GDM1 (cell line): ENCODE measurements around the gene TTBK2.

Source experiments
- DNase-seq: peaks from one replicate; lab custom pipeline; 2025; lab: John Stamatoyannopoulos, UW

Gene TTBK2

DNA sequence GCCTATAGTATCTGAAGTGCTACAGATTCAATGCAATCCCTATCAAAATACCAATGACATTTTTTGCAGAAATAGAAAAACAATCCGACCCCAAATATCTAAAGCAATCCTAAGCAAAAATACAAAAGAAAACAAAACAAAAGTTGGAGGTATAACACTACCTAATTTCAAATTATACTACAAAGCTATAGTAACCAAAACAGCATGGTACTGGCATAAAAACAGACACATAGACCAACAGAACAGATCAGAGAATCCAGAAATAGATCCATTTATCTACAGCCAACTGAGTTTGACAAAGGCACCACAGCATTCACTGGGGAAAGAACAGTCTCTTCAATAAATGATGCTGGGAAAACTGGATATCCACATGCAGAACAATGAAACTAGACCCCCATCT, 159.8 kb downstream of the TTBK2 start:
- DNase-seq, result no peak

DNA sequence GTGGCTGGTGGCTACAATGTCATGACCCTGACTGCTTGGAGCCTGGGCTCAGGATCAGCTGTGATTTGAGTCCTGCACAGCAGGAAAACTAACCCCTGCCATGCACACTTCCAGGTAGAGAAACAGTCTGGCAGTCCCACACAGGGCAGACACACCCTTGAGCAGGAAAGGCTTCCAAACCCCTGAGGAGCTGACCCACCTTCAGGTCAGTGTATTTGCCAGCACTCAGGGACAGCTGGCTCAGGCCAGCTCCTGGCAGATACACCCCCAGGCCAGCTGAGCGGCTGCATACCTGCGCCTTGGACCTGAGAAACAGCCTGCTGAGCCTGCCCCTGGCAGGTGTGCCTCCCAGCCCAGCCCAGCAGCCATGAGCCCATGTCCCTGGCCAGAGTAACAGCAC, 161.5 kb downstream of the TTBK2 start:
- DNase-seq, result no peak

DNA sequence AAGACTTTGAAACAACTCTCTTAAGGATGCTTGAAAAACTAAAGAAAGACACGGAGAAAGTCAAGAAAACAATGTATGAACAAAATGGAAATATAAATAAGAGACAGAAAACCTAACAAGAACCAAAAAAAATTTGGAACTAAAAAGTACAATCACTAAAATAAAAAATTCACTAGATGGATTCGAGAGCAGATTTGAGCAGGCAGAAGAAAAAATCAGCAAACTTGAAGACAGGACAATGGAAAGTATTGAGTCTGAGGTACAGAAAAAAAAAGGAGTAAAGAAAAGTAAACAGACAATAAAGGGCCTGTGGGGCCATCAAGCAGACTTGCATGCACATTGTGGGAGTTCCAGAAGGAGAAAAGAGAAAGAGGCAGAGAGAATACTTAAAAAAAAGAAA, 170.3 kb downstream of the TTBK2 start:
- DNase-seq, result no peak

DNA sequence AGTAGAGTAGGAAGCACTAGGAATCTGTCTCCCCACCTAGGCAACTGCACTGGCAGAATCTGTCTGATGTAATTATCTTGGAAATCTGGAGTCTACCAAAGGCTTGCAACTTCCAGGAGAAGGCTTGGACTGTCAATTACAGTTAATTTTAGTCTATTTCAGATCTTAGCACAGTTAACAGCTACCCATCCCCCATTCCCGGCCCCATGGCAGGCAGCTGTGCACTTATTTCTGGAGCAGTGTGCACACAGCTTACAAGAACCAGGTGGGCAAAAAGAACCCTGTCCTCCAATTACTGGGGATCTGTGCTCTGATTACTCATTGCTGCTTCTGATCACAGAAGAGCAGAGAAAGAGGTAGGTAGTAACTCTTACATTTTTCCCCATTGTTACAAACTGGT, 171.3 kb downstream of the TTBK2 start:
- no peak for DNase-seq

DNA sequence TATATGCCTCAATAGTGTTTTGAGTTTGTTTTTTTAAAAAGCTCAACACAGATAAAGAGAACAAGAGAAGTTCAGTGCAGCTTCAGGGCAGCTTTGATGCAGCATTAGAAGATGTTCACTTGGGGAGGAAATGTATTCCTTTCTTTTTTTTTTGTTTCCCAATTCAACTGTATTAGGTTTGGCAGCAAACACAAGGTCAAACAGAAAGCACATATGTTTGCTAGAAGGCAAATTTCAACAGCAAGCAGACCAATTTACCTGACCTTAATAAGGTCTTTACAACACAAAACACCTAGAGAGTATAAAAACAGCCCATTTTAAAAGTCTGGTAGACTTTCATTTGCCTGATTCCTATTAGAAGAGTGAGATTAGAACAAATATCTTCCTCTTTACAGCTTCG, 176.4 kb downstream of the TTBK2 start:
- no peak for DNase-seq

DNA sequence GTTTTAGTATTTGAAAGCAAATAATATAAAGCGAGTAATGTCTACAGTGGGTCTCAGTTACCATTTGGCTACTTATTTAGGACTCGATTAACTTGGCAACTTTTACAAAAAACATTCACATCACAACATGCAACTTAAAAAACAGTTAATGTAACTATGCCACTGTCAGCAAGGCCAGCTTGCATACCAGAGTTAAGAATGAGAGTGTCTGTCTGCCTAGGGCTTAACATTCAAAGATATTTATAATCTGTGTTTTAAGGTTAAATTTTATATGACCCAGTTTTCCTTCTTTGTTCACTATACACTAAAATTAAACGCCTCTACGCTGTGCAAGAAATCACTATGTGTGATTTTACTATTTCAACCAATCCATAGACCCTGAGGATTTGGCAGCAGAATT, 178.4 kb downstream of the TTBK2 start:
- DNase-seq, result no peak

DNA sequence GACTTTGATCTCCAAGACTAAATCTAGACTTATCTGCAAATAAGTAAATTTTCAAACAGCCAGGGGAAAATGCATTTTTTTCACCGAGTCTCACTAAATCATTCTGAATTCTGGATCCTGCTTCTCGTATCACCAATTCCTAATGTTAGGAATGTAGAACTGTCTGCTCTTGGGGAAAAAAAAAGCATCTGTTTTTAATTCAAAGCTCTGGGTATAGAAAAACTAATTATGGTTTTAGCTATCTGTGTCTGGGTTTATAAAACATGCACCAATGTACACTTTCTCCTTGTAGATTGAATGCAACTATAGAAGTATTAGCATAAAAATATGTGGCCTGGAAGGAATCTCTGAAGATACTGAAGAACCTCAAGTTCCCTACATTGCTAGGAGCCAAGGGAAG, 178.9 kb downstream of the TTBK2 start:
- no peak for DNase-seq

DNA sequence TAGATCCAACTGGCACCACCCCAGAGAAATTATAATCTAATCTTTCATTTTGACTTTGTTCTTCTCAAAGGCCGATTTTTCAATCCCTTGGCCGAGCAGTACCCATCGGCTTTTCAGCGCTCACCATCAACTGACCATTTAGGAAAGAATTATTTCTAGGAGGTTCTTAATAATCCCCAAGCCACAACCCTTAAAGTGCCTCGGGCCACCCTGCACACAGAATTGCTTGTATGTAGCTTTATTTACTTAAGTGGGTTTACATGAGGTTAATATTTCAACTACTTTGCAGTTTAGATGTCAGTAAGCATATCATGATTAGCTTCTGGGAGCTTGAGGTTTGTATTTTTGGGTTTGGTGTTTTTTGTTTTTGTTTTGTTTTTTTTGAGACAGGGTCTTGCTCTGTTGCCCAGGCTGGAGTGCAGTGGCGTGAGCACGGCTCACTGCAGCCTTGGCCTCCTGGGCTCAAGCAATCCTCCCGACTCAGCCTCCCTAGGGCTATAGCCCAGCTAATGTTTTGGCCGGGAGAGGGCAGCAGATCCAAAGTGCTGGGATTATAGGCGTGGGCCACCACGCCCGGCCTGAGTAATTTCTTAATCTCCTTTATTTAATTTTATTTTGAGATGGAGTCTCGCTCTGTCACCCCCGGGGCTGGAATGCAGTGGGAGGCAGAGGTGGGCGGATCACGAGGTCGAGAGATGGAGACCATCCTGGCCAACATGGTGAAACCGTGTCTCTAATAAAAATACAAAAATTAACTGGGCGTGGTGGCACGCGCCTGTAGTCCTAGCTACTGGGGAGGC, 182.8 kb downstream of the TTBK2 start:
- no peak for DNase-seq

DNA sequence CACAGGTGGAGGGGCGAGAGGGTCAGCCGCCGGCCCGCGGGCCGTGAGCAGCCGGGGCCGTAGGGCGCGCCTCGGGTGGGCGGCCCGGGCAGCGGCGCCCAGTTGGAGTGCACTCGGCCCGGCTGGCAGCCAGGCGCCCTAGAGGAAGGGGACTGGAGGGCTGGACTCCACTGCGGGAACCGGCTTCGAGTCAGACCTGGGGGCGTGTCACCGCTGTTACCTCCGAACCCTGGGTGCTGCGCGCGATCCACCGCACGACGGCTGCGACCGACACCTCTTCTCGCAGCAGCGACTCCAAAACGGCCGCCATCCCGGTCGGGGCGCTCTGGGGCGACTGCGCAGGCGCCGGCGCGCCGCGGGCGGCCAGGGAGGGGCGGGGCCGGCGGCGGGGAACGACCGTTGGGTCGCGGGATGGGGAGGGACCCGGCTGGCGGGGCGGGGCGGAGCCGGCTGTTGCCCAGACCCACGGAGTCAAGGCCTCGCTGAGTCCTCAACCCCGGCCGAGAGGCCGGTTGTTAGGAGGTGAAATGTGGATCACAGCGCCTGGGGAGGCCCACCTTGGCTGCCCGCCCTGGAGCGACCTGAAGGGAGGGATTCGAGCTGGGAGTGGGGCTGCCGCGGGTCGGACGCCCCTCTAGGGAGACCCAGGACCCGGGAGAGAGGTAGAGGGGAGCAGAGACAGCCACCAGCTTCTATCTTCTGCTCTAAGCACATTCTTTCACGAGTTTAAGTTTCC, 183.6 kb downstream of the TTBK2 start, which contains the start of gene CDAN1:
Gene CDAN1 (minus strand): TSS at position 336 of the 736 bp plus-strand sequence. CDS start 26 bp downstream, at position 310.
- peak; percentile 81 for DNase-seq

DNA sequence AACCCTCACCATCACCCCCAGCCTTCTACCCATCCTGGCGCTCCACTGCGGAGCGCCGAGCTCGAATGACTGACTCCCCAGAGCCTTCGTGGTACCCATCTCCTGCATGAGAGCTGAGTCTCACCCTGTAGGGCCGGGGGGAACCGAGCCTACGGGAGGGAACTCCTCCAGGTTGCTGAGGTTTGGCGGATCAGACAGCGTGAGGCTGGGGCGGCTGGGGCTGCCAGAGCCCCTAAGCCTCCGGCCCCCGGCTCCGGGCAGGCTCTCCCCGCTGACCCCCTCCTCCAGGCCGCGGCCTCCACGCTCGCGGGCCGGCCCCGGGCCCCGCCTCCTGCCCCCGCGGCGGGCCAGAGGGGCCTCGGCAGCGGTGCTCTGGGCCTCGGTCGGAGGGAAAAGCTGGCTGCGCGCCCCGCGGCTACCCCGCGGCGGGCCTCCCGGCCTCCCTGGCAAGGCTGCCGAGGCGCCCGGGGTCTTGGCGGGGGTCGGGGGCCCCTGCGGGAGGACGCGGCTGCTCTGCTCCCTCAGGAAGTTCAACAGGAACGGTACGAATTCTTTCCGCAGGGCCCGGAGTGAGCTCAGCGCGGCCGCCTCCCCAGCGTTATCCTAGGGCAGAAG, 184.3 kb downstream of the TTBK2 start:
- no peak for DNase-seq

DNA sequence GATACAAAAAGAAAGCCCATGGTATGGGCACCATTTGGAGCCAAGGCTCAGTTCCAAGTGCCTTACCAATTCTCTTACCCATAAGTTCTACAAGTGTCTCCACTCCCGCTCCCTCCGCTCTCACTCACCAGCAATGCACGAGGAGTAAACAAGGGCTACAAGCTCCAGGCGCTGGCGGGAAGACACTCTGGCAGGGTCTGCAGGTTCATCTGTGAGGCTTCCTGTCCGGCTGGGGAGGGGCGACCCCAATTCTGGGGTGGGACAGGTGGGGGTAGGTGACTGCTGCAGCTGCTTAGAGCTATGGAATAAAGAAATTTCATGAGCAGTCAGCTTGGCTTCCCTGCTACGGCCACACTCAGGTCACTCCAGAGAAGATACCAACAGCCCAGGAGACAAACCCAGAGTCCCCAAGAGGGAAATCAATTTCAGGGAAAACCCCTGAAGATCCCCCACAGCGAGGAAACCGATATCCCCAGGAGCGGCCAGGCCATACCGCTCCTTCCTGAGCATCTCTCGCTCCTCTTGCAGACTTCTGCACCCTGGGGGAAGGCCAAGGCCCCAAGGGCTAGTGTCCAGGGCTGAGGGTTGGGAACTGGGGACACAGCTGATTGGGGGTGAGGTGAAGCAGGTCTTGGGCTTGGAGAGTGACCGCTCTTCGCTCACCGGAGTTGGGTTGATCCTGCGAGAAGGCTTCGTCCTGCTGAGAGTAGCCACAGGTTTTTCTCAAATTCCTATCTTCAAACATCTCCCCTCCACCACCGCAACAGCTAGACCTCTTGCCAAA, 185.0 kb downstream of the TTBK2 start:
- no peak for DNase-seq

DNA sequence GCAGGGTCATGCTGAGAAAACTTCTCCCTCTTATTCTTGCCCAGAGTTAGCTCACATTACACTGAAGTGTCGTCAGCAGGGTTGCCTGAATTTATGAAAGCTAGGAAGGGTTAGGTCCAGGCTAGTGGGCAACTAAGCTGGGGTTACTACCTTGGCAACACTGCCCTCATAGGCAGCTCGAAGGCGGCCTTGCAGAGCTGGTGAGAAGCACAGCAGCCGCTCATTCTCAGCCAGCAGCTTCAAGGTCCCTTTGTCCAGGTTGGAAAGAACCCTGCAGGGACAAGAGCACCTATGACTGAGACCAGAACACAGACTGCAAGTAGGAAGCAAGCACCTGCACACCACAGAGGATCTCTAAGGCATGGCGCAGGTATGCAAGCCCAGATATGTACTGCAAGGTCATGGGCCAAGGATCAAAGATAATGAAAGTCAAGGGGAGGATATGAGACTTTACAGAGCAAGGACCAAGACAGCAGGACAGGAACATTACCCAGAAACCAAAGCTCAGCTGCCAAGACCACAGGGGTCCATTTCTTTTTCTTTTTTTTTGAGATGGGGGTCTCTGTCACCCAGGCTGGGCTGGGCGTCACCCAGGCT, 186.4 kb downstream of the TTBK2 start:
- no peak for DNase-seq

DNA sequence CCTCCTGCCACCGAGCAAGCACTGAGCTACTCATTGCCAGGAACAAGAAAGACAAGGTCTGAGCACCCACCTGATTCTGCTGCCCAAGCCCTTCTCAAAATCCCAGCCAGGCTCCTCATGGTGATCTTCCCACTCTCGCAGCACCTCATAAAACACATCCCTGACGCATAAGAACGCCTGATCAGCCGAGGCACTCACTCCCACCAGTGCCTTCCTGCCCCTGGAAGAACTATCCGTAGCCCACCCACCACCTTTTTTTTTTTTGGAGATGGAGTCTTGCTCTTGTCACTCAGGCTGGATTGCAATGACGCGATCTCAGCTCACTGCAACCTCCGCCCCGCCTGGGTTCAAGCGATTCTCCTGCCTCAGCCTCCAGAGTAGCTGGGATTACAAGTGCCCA, 187.6 kb downstream of the TTBK2 start:
- no peak for DNase-seq

DNA sequence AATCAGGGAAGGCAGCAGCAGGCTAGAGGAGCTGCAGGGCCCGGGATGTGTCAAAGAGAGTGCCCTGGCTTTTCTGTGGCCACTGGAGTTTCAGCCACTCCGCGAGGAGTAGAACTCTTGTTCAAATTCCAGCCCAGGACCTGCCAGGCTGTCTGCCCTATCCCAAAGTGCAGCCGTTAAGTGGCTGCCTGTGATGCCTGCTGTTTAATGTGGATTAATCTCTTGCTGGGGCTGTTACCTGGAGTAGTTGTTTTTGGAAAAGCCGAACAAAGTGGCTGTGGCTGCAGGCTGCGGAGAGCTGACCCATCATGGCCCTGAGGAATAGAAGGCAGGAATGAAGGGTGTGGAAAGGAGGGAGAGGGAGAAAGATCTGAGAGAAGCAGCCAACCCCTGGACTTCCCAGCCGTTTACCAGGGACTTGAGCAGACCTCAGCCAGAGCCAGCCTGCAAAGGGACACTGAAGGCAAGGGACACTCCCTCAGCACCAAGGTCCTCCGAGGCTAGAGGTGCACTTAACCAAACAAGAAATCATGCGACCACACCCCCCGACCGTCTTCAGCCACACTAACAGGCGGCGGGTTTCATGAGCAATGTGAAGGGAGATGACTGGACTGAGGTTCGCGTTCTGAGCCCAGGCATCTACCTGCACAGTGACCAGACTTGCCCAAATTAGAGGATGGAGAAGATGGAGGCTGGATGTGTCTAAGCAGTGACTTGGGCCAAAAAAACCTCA, 188.3 kb downstream of the TTBK2 start:
- DNase-seq, result no peak

DNA sequence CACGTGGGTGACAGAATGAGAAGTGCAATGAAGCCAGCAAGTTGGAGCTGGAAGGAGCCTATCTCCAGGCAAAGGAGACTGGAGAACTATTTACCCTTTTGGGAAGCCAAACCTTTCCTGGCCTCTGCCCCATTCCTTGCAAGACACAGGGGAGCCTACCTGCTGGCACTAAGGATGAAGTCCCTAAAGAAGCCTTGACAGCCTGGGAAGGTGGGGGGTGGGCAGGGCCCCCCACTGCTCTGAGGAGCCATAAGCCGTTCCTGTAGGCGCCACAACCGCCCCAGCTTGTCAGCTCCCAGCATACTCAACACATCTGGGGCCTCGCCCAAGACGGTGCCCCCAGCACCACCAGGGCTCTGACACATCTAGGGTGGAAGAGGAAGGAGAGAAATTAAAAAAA, 189.1 kb downstream of the TTBK2 start:
- no peak for DNase-seq

DNA sequence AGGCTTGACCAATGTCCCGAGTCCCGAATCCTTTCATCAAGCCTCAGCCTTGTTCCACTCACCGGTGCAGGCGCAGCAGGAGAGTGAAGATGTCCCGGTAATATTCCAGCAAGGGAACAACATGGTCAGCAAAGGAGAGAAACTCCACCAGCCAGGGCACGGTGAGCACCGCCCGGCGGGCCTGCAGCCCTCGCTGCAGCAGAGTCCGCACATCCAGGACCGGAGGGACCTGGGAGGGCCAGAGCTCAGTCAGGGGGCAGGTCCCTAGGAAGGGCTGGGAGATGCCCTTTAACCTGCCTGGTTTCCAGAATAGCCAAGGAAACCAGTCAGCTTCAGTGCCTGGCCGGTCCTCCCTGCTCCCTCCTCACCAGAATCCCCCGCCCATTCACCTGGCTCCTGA, 190.0 kb downstream of the TTBK2 start:
- no peak for DNase-seq

DNA sequence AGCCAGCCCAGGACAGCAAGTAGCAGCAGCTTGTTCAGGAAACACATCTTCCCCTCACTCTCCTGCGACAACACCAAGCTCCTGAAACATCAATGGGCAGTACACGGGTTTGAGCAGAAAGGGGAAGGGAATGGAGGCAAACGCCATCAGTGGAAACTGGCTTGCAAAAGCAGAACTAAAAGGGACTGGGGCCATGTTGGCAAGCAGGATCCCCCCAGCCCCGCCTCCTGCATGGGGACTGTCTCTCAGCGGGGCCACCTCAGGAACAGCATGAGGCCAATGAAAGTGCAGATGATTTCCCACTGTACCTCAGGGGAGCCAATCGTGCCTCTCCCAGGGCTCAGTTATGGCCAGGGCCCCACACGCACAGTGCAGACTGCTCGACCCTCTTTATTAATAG, 190.4 kb downstream of the TTBK2 start:
- no peak for DNase-seq

DNA sequence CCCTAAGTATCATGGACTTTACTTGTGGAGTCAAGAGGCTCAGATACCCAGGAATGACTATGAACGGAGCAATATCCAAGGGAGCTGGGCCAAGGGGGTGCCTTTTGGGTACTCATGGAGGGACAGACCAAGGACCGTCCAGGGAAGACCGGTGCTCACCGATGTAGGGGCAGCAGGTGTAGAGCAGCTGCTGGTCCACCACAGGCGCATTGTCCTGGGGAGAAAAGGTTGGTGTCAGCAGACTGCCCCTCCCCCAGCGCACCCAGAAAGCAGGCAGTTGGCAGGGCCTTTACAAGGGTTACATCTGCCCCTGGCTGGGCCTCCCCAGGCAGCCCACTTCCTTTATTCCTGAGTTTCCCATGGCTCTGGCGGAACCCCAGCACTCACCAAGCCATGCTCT, 191.2 kb downstream of the TTBK2 start:
- no peak for DNase-seq

DNA sequence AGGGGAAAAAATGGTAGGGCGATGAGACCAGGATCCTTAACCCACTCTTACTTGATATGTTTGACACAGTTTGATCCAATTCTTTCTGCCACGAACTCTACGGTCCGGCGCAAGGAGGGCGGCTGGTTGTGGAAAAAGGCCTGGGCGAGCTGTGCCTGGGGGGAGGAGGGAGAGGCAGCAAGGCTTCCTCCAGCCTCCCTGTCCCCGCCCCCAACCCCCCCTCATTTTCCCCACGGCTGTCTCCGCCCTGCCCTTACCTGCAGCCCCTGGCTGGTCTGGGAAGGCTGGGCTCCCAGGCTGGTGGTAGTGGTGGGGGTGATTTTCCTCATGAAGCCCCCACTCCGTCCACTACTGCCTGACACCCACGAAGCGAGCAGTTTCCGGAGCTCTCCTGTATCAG, 191.6 kb downstream of the TTBK2 start:
- no peak for DNase-seq

DNA sequence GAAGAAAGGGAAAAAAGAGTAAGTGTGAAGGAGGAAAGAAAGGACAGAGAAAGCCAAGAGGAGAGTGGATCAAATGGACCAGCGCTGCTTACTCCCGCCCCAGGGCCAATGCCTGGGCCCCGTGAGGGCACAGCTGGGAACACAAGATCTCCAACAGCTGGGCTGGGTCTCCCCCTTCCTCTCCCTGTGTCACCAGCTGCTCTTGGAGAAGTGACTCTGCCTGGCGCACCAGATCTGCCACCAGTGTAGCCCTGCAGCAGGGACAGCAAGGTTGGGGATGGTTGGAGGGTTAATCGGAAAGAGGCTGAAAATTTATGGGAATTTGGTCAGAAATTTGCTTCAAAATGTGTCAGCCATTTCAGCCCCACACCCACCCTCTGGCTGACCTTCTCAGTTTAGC, 192.0 kb downstream of the TTBK2 start:
- no peak for DNase-seq

DNA sequence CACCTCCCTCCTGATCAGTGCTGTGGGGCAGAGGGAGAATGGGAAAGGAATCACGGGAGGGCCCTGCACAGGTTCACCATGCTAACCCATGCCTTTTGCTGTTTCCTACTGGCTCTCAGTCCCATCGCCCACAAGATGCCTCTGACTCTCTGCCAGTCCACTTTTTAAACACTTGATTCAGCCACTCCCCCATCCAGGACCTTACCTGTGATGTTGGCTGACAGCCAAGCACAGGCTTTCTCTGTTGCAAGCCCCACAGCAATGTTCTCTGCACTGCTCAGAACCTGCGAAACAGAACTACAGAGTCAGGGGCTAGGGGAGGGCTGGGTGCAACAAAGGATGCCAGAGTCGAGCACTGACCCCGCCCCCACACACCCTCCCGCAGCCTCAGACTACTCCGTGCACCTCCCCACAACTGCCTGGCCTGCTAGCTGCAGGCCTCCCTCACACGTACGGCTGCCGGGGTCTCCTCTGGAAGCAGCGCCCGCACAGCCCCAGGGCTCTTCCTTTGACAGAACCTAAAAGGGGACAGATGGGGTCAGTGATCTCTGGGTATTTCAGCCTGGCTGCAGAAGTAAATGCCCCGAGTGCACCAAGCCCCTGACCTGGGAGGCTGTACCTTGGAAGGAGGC, 192.7 kb downstream of the TTBK2 start:
- no peak for DNase-seq
